Keratinocyte (primary cell): ENCODE results near the gene SLC9A7. TPM values are rescaled to one million over a fixed set of nuclear protein-coding genes. Genes with fewer than 3 reads are reported as not detected.

Experiments used
- DNase-seq: peaks from one replicate; pipeline ENCODE4 v3.0.0-alpha.2; 2011; ENCODE audit warnings: low read depth, missing footprints, low spot score
- FAIRE-seq: peaks from 2 replicates; lab custom pipeline; 2011; peaks lifted over from hg19 to GRCh38; lab: Jason Lieb, UNC
- H2AFZ ChIP-seq: 2 replicates; pipeline ENCODE4 v1.6.0; 2012; ENCODE audit warnings: low read length, control low read depth, inconsistent platforms; ENCODE audit not compliant: control insufficient read depth
- H3K27ac ChIP-seq: 2 replicates; pipeline ENCODE4 v1.5.1; 2011; ENCODE audit warnings: low read length; ENCODE audit not compliant: control insufficient read depth, insufficient read depth
- H3K27me3 ChIP-seq: 3 replicates; pipeline ENCODE4 v1.6.0; 2011; ENCODE audit warnings: low read length; ENCODE audit not compliant: control insufficient read depth, insufficient read depth; ENCODE audit errors: extremely low read depth
- H3K36me3 ChIP-seq, 2 experiments: 2 replicates in 1 of 2; 3 replicates in 1 of 2; pipeline ENCODE4 v1.5.1; 2011; ENCODE audit warnings: low read length in 2 of 2, mild to moderate bottlenecking in 1 of 2; ENCODE audit not compliant: control insufficient read depth in 2 of 2, insufficient read depth in 2 of 2; ENCODE audit errors: extremely low read depth in 1 of 2
- H3K4me1 ChIP-seq: 3 replicates; pipeline ENCODE4 v1.5.1; 2011; ENCODE audit warnings: low read length; ENCODE audit not compliant: control insufficient read depth, insufficient read depth; ENCODE audit errors: extremely low read depth
- H3K4me2 ChIP-seq: 3 replicates; pipeline ENCODE4 v1.6.0; 2011; ENCODE audit warnings: low read depth, low read length; ENCODE audit not compliant: control insufficient read depth, insufficient read depth; ENCODE audit errors: extremely low read depth
- H3K4me3 ChIP-seq, 3 experiments: fragments of 200-600 bp in 1 of 3; sonication (generic) in 1 of 3; 2 replicates in 2 of 3; 3 replicates in 1 of 3; pipeline ENCODE4 v1.5.1; 2011 to 2016; ENCODE audit warnings: low read length in 3 of 3, mild to moderate bottlenecking in 3 of 3, control low read depth in 2 of 3, inconsistent platforms in 1 of 3, low read depth in 1 of 3, mixed read lengths in 1 of 3, mixed run types in 1 of 3, moderate library complexity in 1 of 3; ENCODE audit not compliant: control insufficient read depth in 2 of 3, insufficient read depth in 2 of 3; ENCODE audit errors: extremely low read depth in 1 of 3
- H3K79me2 ChIP-seq: 2 replicates; pipeline ENCODE4 v1.6.0; 2012; ENCODE audit warnings: low read length; ENCODE audit not compliant: control insufficient read depth, insufficient read depth
- H3K9ac ChIP-seq: 3 replicates; pipeline ENCODE4 v1.6.0; 2011; ENCODE audit warnings: low read length; ENCODE audit not compliant: control insufficient read depth, insufficient read depth; ENCODE audit errors: extremely low read depth
- H3K9me1 ChIP-seq: 3 replicates; pipeline ENCODE4 v1.6.0; 2011; ENCODE audit warnings: low read length; ENCODE audit not compliant: control insufficient read depth, insufficient read depth; ENCODE audit errors: extremely low read depth
- H3K9me3 ChIP-seq: 2 replicates; pipeline ENCODE4 v1.5.1; 2012; ENCODE audit warnings: low read depth, low read length; ENCODE audit not compliant: control insufficient read depth
- H4K20me1 ChIP-seq: 3 replicates; pipeline ENCODE4 v1.6.0; 2011; ENCODE audit warnings: low read length; ENCODE audit not compliant: control insufficient read depth, insufficient read depth; ENCODE audit errors: extremely low read depth
- EZH2 ChIP-seq: IDR thresholded peaks from one replicate; pipeline ENCODE4 v1.6.1; 2012; ENCODE audit warnings: inconsistent platforms, mild to moderate bottlenecking, low read length, moderate library complexity
- dilution Hi-C: fragments of 300-500 bp; cut with MboI; formaldehyde crosslinking; loops from one replicate; pipeline ENCODE4 v1.7.0; 2020; ENCODE audit warnings: low sequenced_read_pairs; ENCODE audit not compliant: extremely low pct_ligation_motif_present
- polyA plus RNA-seq, 5 experiments: library from polyadenylated mRNA; depleted of rRNA in 3 of 5; stranded (reverse) in 3 of 5; stranded (forward) in 1 of 5; unstranded in 1 of 5; fragments of >200 nt; gene quantifications; 1 replicate in 1 of 5; 2 replicates in 3 of 5; 3 replicates in 1 of 5; pipeline versions ENCODE4 v1.2.1 to v1.2.3, GENCODE V29; 2011 to 2012; ENCODE audit warnings: missing spikeins in 2 of 5, low read depth in 1 of 5, low replicate concordance in 1 of 5
- TF ChIP-seq, protein P1 (sequence below), 3 experiments: IDR thresholded peaks in 1 of 3; conservative IDR thresholded peaks in 1 of 3; optimal IDR thresholded peaks in 1 of 3; 2 replicates in 2 of 3; 3 replicates in 1 of 3; pipeline versions ENCODE3 to v1.5.1; 2011; ENCODE audit warnings: low read length in 3 of 3, mild to moderate bottlenecking in 3 of 3, moderate library complexity in 2 of 3, control low read depth in 1 of 3, inconsistent platforms in 1 of 3; ENCODE audit not compliant: insufficient read depth in 2 of 3; ENCODE audit errors: extremely low read depth in 1 of 3

The SLC9A7 gene
- polyA plus RNA-seq, 1 donor (not counting 4 experiments of a cell fraction or from before 2014, with no cell fraction given), result 8.1 TPM

DNA sequence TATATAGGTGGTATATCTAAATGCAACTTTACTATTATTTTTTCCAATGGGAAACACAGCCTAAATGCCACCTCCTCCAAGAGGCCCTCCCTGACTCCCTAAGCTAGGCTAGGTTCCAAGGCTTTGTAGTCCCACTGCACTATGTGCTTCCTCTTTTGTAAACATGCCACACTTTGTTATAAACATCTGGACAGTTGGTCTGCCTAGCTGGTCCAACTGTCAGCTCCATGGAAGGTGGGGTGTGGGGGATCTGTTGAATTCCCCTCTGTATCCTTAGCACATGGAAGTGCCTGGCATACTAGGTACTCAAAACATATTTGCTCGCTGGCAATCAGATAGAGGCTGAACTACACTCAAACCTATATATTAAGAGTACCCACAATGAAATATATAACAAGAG lies 63.4 kb downstream of the SLC9A7 start:
- dilution Hi-C loops, result no loop called here
- Histone ChIP-seq H3K79me2 (no peaks in the 10 kb centered on the region), H3K27ac (no peak overlapping the region), H3K9ac (no peak overlapping the region), H2AFZ (no peak overlapping the region), H3K9me1 (no peaks in the 10 kb centered on the region), H3K27me3 (no peaks in the 10 kb centered on the region), H3K36me3 (no peaks in the 10 kb centered on the region), H3K4me1 (no peaks in the 10 kb centered on the region), H3K4me2 (no peak overlapping the region), H4K20me1 (no peaks in the 10 kb centered on the region), H3K9me3 (no peaks in the 10 kb centered on the region), H3K4me3 (no peak overlapping the region)
- no peak for FAIRE-seq
- no peak for DNase-seq
- TF ChIP-seq, protein P1, sequence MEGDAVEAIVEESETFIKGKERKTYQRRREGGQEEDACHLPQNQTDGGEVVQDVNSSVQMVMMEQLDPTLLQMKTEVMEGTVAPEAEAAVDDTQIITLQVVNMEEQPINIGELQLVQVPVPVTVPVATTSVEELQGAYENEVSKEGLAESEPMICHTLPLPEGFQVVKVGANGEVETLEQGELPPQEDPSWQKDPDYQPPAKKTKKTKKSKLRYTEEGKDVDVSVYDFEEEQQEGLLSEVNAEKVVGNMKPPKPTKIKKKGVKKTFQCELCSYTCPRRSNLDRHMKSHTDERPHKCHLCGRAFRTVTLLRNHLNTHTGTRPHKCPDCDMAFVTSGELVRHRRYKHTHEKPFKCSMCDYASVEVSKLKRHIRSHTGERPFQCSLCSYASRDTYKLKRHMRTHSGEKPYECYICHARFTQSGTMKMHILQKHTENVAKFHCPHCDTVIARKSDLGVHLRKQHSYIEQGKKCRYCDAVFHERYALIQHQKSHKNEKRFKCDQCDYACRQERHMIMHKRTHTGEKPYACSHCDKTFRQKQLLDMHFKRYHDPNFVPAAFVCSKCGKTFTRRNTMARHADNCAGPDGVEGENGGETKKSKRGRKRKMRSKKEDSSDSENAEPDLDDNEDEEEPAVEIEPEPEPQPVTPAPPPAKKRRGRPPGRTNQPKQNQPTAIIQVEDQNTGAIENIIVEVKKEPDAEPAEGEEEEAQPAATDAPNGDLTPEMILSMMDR (optimal IDR thresholded peaks at IDR 0.05 in 1 of 3, IDR thresholded peaks at IDR 0.05 in 1 of 3, conservative IDR thresholded peaks at IDR 0.05 in 1 of 3; ENCODE audit: extremely low read depth in 1 of 3, insufficient read depth in 2 of 3, low read length in 3 of 3), result no peak
- TF ChIP-seq EZH2, result no peak

DNA sequence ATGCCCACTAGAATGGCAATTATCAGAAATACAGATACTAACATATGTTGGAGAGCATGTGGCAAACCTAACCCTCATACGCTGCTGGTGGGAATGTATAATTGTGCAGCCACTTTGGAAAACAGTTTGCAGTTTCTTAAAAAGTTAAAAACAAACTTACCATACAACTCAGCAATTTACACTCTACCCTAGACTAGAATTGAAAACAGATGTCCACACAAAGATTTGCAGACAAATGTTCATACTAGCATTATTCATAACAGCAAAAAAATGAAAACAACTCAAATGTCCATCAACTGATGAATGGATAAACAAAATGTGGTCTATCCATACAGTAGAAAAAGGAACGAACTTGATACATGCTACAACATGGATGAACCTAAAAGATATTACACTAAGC lies 64.4 kb downstream of the SLC9A7 start:
- no peaks in the 10 kb centered on the region for H3K4me1 ChIP-seq
- H2AFZ ChIP-seq, result no peak overlapping the region
- no peak overlapping the region for H3K9ac ChIP-seq
- dilution Hi-C loops, result no loop called here
- no peaks in the 10 kb centered on the region for H3K9me1 ChIP-seq
- no peak overlapping the region for H3K4me2 ChIP-seq
- H3K9me3 ChIP-seq, result no peaks in the 10 kb centered on the region
- no peaks in the 10 kb centered on the region for H3K27me3 ChIP-seq
- DNase-seq, result no peak
- no peaks in the 10 kb centered on the region for H4K20me1 ChIP-seq
- TF ChIP-seq EZH2, result no peak
- no peaks in the 10 kb centered on the region for H3K36me3 ChIP-seq
- no peak overlapping the region for H3K4me3 ChIP-seq
- no peaks in the 10 kb centered on the region for H3K79me2 ChIP-seq
- no peak for FAIRE-seq
- no peak overlapping the region for H3K27ac ChIP-seq

DNA sequence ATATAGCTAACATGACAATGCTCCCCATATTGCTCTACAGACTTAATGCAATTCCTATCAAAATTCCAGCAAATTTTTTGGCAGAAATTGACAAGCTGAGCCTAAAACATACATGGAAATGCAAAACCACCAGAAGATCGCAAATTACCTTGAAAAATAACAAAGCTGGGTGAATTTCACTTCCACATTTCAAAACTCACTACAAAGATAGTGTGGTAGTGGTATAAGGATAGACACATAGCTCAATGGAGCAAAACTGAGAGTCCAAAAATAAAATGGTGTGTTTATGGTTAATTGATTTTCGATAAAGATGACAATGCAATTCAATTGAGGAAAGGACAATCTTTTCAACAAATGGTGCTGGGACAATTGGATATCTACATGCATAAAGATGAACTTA lies 65.8 kb downstream of the SLC9A7 start:
- H3K36me3 ChIP-seq, result no peaks in the 10 kb centered on the region
- no peaks in the 10 kb centered on the region for H3K9me1 ChIP-seq
- no peak overlapping the region for H2AFZ ChIP-seq
- TF ChIP-seq, protein P1 (optimal IDR thresholded peaks at IDR 0.05 in 1 of 3, IDR thresholded peaks at IDR 0.05 in 1 of 3, conservative IDR thresholded peaks at IDR 0.05 in 1 of 3; ENCODE audit: extremely low read depth in 1 of 3, insufficient read depth in 2 of 3, low read length in 3 of 3), result no peak
- TF ChIP-seq EZH2, result no peak
- no peak for FAIRE-seq
- H3K4me2 ChIP-seq, result no peak overlapping the region
- dilution Hi-C loops, result no loop called here
- H3K27me3 ChIP-seq, result no peaks in the 10 kb centered on the region
- DNase-seq, result no peak
- no peak overlapping the region for H3K4me3 ChIP-seq
- no peaks in the 10 kb centered on the region for H3K79me2 ChIP-seq
- H3K27ac ChIP-seq, result no peak overlapping the region
- no peaks in the 10 kb centered on the region for H4K20me1 ChIP-seq
- no peaks in the 10 kb centered on the region for H3K4me1 ChIP-seq
- H3K9ac ChIP-seq, result no peak overlapping the region
- H3K9me3 ChIP-seq, result no peaks in the 10 kb centered on the region
